Stomach (tissue), 4 donors: Measurements from ENCODE around the gene CLTB.

Experiments used
- CTCF ChIP-seq, 7 experiments: fragments of 450-650 bp in 4 of 7; fragments of 200-600 bp in 3 of 7; sonication (generic) in 3 of 7; IDR thresholded peaks; one replicate each; pipeline ENCODE4 v1.5.1; 2016 to 2019; ENCODE audit warnings: antibody characterized with exemption in 7 of 7, control low read depth in 2 of 7, mild to moderate bottlenecking in 1 of 7
- EP300 ChIP-seq: sonication (generic); formaldehyde crosslinking; IDR thresholded peaks from one replicate; pipeline ENCODE4 v1.6.1; 2017; ENCODE audit warnings: antibody characterized with exemption
- POLR2A ChIP-seq, 4 donors: fragments of 450-650 bp; IDR thresholded peaks; one replicate each; pipeline ENCODE4 v1.6.1; 2016; ENCODE audit warnings: antibody characterized with exemption in 4 of 4, control low read depth in 2 of 4, mild to moderate bottlenecking in 1 of 4, moderate library complexity in 1 of 4
- POLR2AphosphoS5 ChIP-seq, 3 donors: sonication (generic); formaldehyde crosslinking; IDR thresholded peaks; one replicate each; pipeline ENCODE4 v1.6.1; 2016; ENCODE audit warnings: antibody characterized with exemption in 3 of 3

GRCh38 chr5:176391999-176392398 is 24.3 kb downstream of the CLTB start:
- TF ChIP-seq CTCF (IDR thresholded peaks at IDR 0.05), result no peak
- TF ChIP-seq POLR2A (IDR thresholded peaks at IDR 0.05), result no peak
- TF ChIP-seq POLR2AphosphoS5 (IDR thresholded peaks at IDR 0.05), result no peak
- no peak for TF ChIP-seq EP300
